NT2/D1 (cell line): Measurements from ENCODE around the gene INIP.

Source experiments
- DNase-seq: peaks from one replicate; pipeline ENCODE4 v3.0.0-alpha.2; 2011; ENCODE audit warnings: low read depth, low spot score
- H3K27me3 ChIP-seq: 2 replicates; pipeline ENCODE4 v1.6.0; 2011; ENCODE audit warnings: mild to moderate bottlenecking; ENCODE audit not compliant: insufficient read length, insufficient read depth
- H3K36me3 ChIP-seq: 2 replicates; pipeline ENCODE4 v1.6.1; 2011; ENCODE audit warnings: mild to moderate bottlenecking, low read length, mixed read lengths; ENCODE audit not compliant: insufficient read depth, insufficient read length
- H3K4me1 ChIP-seq: 2 replicates; pipeline ENCODE4 v1.5.1; 2011; ENCODE audit not compliant: insufficient read depth, insufficient read length
- H3K4me3 ChIP-seq: 2 replicates; pipeline ENCODE4 v1.5.1; 2011; ENCODE audit warnings: low read depth; ENCODE audit not compliant: insufficient read length
- H3K9ac ChIP-seq: 2 replicates; pipeline ENCODE4 v1.6.0; 2011; ENCODE audit warnings: low read depth; ENCODE audit not compliant: insufficient read length
- H3K9me3 ChIP-seq: 2 replicates; pipeline ENCODE4 v1.5.1; 2011; ENCODE audit warnings: mild to moderate bottlenecking, low read length; ENCODE audit not compliant: insufficient read depth
- SUZ12 ChIP-seq: IDR thresholded peaks from 2 replicates; pipeline ENCODE4 v1.6.1; 2011; ENCODE audit not compliant: insufficient read length, insufficient read depth; ENCODE audit errors: extremely low read depth
- YY1 ChIP-seq: IDR thresholded peaks from 2 replicates; pipeline ENCODE4 v1.6.1; 2011; ENCODE audit not compliant: insufficient read length, insufficient read depth
- ZNF274 ChIP-seq: IDR thresholded peaks from 2 replicates; pipeline ENCODE4 v1.6.1; 2011; ENCODE audit warnings: mild to moderate bottlenecking, low read depth, low read length

INIP gene

DNA sequence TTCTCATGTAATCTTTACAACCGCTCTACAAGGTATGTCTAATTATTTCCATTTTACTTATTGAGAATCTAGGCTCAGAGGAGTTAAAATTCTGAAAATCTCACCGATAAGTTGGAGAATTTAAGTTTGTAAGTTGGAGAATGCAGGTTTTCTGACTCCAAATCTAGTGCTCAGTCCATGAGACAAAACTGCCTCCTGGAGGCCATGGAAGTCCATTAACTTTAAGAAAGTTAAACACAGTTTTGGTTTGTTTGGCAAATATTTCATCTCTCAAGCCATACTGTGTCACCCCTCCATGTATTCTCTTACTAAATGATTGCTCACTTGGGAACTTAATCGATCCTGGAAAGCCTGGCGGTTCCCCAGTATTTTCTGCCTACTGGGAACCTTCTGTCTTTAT lies 52.6 kb downstream of the INIP start:
- no peaks in the 10 kb centered on the region for H3K4me1 ChIP-seq
- no peak for DNase-seq

DNA sequence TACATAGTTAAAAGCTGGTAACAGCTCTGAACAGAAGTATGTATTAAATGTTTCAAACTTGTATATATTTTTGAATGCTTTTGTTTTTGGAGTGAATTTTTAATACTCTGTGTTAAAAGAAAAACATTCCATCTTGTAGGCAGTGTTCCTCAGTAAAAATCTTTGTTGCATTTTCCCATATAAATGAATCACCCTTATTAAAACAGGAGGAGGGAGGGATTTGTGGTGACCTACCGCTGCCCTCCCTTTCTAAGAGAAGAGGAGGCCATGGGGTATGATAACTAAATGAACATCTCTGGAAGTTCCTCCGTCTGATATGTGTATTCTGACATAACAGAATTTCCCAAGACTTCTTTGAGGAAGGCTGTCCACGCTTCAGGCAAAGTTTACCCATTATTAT lies 53.4 kb downstream of the INIP start:
- H3K9ac ChIP-seq = no peak overlapping the region
- TF ChIP-seq YY1 = no peak
- TF ChIP-seq SUZ12 = no peak
- no peak for TF ChIP-seq ZNF274
- no peak overlapping the region for H3K4me3 ChIP-seq
- H3K9me3 ChIP-seq = no peaks in the 10 kb centered on the region
- H3K4me1 ChIP-seq = no peaks in the 10 kb centered on the region
- no peak for DNase-seq
- H3K27me3 ChIP-seq = no peaks in the 10 kb centered on the region
- peaks cover 2% of the 10 kb centered on the region for H3K36me3 ChIP-seq

More for the DNA sequence above, 52.6 kb downstream of the INIP start:
- Histone ChIP-seq H3K9ac (no peak overlapping the region), H3K36me3 (no peaks in the 10 kb centered on the region), H3K9me3 (no peaks in the 10 kb centered on the region), H3K4me3 (no peak overlapping the region), H3K27me3 (no peaks in the 10 kb centered on the region)
- TF ChIP-seq YY1 (no peak), ZNF274 (no peak), SUZ12 (no peak)

DNA sequence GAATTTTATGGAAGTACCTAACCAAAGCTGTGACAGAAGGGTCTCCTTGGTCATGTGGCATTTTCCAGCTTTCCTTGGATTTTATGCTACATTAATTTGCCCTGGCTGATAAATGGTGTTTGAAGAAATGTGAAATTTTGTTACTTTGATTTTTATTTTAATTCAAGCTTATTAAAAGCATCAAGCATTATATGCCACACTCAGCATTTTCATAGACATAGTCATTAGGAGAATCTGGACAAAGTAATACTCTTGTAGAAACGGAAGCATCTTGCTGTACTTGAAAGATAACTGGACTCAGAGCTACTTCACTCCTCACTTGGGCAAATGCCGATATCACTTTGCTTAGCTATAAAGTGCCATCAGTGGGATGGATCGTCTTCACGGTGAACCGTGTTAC lies 54.2 kb downstream of the INIP start:
- Histone ChIP-seq H3K27me3 (no peaks in the 10 kb centered on the region), H3K4me1 (no peaks in the 10 kb centered on the region), H3K4me3 (no peak overlapping the region), H3K9ac (no peak overlapping the region), H3K36me3 (peaks cover 8% of the 10 kb centered on the region), H3K9me3 (no peaks in the 10 kb centered on the region)
- TF ChIP-seq SUZ12 (no peak), YY1 (no peak), ZNF274 (no peak)
- no peak for DNase-seq

DNA sequence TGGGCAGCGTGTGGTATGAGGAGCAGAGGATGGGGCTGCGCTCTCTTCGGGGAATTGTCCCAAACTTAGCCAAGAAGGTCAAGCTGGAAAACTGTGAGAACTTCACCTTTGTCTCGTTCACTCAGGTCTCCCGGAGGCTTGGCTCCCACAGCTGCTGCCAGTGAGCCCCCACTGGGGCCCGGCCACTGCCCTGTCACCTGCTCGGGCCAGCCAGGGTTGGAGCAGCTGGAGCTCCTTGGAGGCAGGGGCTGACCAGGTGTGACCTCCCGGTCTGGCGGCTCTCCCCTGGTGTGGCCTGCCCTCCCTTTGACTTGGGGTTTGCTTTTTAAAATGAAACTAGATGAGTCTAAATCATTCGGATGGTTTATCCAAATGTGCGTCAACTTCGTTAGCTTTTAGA lies 58.0 kb downstream of the INIP start:
- Histone ChIP-seq H3K4me1 (no peaks in the 10 kb centered on the region), H3K9ac (no peak overlapping the region), H3K36me3 (peaks cover 8% of the 10 kb centered on the region), H3K27me3 (no peaks in the 10 kb centered on the region), H3K9me3 (no peaks in the 10 kb centered on the region), H3K4me3 (no peak overlapping the region)
- no peak for TF ChIP-seq SUZ12
- TF ChIP-seq YY1 = no peak
- TF ChIP-seq ZNF274 = no peak
- no peak for DNase-seq

DNA sequence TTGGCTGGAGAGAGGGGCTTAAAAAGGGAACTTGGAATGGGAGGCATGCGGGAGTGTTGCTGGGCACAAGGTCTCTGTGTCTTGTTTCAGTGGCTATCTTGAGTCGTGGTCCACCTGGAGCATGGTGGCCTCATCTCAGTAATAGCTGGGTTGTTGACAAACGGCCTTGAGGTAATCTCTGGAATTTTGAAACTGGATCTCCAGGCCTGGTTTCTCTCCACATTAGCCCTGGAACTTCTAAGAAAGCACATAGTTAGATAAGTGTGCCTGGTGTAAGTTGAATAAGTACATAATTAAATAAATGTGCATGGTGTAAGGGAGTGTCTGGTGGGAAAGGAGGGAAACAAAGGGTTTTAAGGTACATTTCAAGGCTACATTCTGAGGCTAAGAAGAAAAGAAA lies 62.2 kb downstream of the INIP start:
- no peak overlapping the region for H3K9ac ChIP-seq
- no peak for DNase-seq
- no peak for TF ChIP-seq SUZ12
- H3K4me1 ChIP-seq = peaks cover 4% of the 10 kb centered on the region
- H3K9me3 ChIP-seq = no peaks in the 10 kb centered on the region
- no peaks in the 10 kb centered on the region for H3K27me3 ChIP-seq
- peaks cover 8% of the 10 kb centered on the region for H3K36me3 ChIP-seq
- no peak overlapping the region for H3K4me3 ChIP-seq

DNA sequence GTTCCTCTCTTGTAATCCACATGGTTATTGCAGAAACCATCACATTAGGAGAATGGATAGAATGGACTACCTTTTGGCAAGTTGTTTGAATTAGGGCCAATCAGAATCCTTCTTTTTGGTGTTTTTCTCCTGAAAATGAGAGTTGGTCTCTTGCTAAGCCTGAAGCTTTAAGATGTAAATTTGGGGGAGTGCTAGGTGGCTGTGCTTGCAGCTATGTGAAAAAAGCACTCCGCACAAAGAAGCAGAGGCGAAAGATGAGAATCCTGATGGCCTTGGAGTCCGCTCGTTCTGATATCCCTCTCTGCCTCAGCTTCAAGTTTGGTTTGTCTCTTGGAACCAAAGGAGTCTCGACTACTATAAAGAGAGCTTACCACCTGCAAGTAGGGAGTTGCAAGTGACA lies 63.6 kb downstream of the INIP start:
- DNase-seq = peak; percentile 68
- Histone ChIP-seq H3K4me3 (no peak overlapping the region), H3K36me3 (peaks cover 3% of the 10 kb centered on the region), H3K9ac (no peak overlapping the region), H3K4me1 (peaks cover 4% of the 10 kb centered on the region), H3K9me3 (peaks cover 10% of the 10 kb centered on the region), H3K27me3 (no peaks in the 10 kb centered on the region)
- TF ChIP-seq SUZ12 (no peak), YY1 (no peak), ZNF274 (no peak)

DNA sequence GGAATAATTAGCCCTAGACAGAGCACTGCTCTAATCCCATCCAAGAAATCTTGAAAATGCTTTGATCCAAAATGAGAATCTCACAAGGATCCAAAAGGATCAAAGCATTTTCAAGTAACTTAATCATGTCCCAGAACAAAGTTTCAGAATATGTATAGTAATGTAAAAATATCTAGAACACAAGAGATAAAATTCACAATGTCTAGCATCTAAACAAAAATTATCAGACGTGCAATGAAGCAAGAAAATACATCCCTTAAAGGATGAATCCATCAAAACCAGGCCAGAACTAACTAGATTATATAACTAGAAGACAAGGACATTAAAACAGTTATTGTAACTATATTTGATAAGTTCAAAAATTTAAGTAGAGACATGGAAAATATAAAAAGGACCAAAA lies 69.3 kb downstream of the INIP start:
- no peak for TF ChIP-seq YY1
- TF ChIP-seq SUZ12 = no peak
- TF ChIP-seq ZNF274 = no peak
- no peak for DNase-seq
- Histone ChIP-seq H3K27me3 (no peaks in the 10 kb centered on the region), H3K36me3 (no peaks in the 10 kb centered on the region), H3K9ac (no peak overlapping the region), H3K4me1 (no peaks in the 10 kb centered on the region), H3K9me3 (peaks cover 26% of the 10 kb centered on the region), H3K4me3 (no peak overlapping the region)

DNA sequence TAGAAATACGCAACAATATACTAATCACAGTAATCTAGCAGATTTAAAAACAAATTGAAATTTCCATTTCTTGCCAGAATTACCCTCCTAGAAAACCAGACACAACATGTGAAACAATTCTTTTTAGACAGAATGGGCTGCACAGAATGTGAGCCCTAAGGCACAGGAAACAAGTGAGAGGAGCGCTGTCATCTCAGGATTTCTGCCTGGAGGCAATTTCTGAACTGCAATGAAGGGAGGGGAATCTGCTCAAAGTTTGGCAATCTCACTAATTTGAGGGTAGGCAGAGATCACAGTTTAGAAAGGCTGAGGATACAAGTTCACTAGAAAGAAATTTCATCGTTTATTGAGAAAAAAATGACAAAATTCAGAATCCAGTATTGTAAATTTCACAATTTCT lies 70.3 kb downstream of the INIP start:
- TF ChIP-seq ZNF274 (no peak), YY1 (no peak), SUZ12 (no peak)
- Histone ChIP-seq H3K27me3 (no peaks in the 10 kb centered on the region), H3K9ac (no peak overlapping the region), H3K4me3 (no peak overlapping the region), H3K9me3 (peaks cover 26% of the 10 kb centered on the region), H3K4me1 (no peaks in the 10 kb centered on the region), H3K36me3 (no peaks in the 10 kb centered on the region)
- DNase-seq = no peak
